GM18519 (cell line): ENCODE data around the gene ITPR2.
A peak's percentile ranks its signal among the peaks of the same experiment; 100 is the strongest.

Experiments
- ATAC-seq: cut with Tn5 transposase; IDR thresholded peaks from one replicate; pipeline ENCODE4 v1.9.1; 2021; ENCODE audit warnings: mild to moderate bottlenecking, moderate library complexity; ENCODE audit not compliant: unreplicated experiment, low FRiP score

The ITPR2 gene

GRCh38 chr12:26546535-26547314 is 286.3 kb downstream of the ITPR2 start:
- ATAC-seq = no peak

- ATAC-seq = no peak
Measured at GRCh38 chr12:26539131-26539530, 293.9 kb downstream of the ITPR2 start.

- ATAC-seq = no peak
Measured at GRCh38 chr12:26537651-26538050, 295.3 kb downstream of the ITPR2 start.

- no peak for ATAC-seq
Measured at GRCh38 chr12:26537126-26537525, 295.9 kb downstream of the ITPR2 start.

GRCh38 chr12:26535826-26536225 is 297.2 kb downstream of the ITPR2 start:
- ATAC-seq = no peak

GRCh38 chr12:26534071-26534470 is 298.9 kb downstream of the ITPR2 start:
- ATAC-seq = no peak

- ATAC-seq = no peak
Measured at GRCh38 chr12:26533211-26533610, 299.8 kb downstream of the ITPR2 start.

GRCh38 chr12:26530461-26530860 is 302.5 kb downstream of the ITPR2 start:
- no peak for ATAC-seq

GRCh38 chr12:26528943-26529342 is 304.1 kb downstream of the ITPR2 start:
- no peak for ATAC-seq

GRCh38 chr12:26527682-26528081 is 305.3 kb downstream of the ITPR2 start:
- ATAC-seq = no peak

- no peak for ATAC-seq
Measured at GRCh38 chr12:26524862-26525465, 308.0 kb downstream of the ITPR2 start.

GRCh38 chr12:26523708-26524150 is 309.3 kb downstream of the ITPR2 start:
- ATAC-seq = no peak

GRCh38 chr12:26520869-26521268 is 312.1 kb downstream of the ITPR2 start:
- peak; percentile 62 for ATAC-seq

- ATAC-seq = no peak
Measured at GRCh38 chr12:26520109-26520508, 312.9 kb downstream of the ITPR2 start.

- ATAC-seq = no peak
Measured at GRCh38 chr12:26519462-26519861, 313.5 kb downstream of the ITPR2 start.

- peak; percentile 46 for ATAC-seq
Measured at GRCh38 chr12:26517320-26517719, 315.7 kb downstream of the ITPR2 start.

- no peak for ATAC-seq
Measured at GRCh38 chr12:26514364-26514763, 318.6 kb downstream of the ITPR2 start.

- ATAC-seq = no peak
Measured at GRCh38 chr12:26513363-26514043, 319.5 kb downstream of the ITPR2 start.

GRCh38 chr12:26512213-26512612 is 320.8 kb downstream of the ITPR2 start:
- ATAC-seq = no peak

GRCh38 chr12:26510354-26510674 is 322.7 kb downstream of the ITPR2 start:
- ATAC-seq = no peak

- no peak for ATAC-seq
Measured at GRCh38 chr12:26507613-26508012, 325.4 kb downstream of the ITPR2 start.
